Stimulated activated CD4-positive, alpha-beta T cell treated with anti-CD3 and anti-CD28 coated beads, TNF-alpha, amount 100 ng/mL, for 4 hours (primary cell): ENCODE results near the gene ATP8B1.

Experiments
- DNase-seq, 3 experiments: peaks; one replicate each; pipeline ENCODE4 v3.0.0-alpha.2; 2020; ENCODE audit warnings: low read depth in 3 of 3

Gene ATP8B1

GRCh38 chr18:57792631-57793301 lies 10.3 kb downstream of the ATP8B1 start:
- no peak for DNase-seq

GRCh38 chr18:57791911-57792310 lies 11.2 kb downstream of the ATP8B1 start:
- no peak for DNase-seq

- DNase-seq = no peak
Observed at GRCh38 chr18:57791192-57791591, 11.9 kb downstream of the ATP8B1 start.

GRCh38 chr18:57790316-57790715 lies 12.8 kb downstream of the ATP8B1 start:
- DNase-seq = no peak

GRCh38 chr18:57789759-57790158 lies 13.4 kb downstream of the ATP8B1 start:
- no peak for DNase-seq

GRCh38 chr18:57789090-57789489 lies 14.0 kb downstream of the ATP8B1 start:
- no peak for DNase-seq

GRCh38 chr18:57787068-57787685 lies 15.9 kb downstream of the ATP8B1 start:
- DNase-seq = no peak

- DNase-seq = no peak
Observed at GRCh38 chr18:57785751-57786437, 17.2 kb downstream of the ATP8B1 start.

- no peak for DNase-seq
Observed at GRCh38 chr18:57784801-57785114, 18.4 kb downstream of the ATP8B1 start.

- no peak for DNase-seq
Observed at GRCh38 chr18:57784034-57784800, 18.9 kb downstream of the ATP8B1 start.

- DNase-seq = no peak
Observed at GRCh38 chr18:57782049-57782448, 21.1 kb downstream of the ATP8B1 start.

- DNase-seq = no peak
Observed at GRCh38 chr18:57780706-57781347, 22.3 kb downstream of the ATP8B1 start.

GRCh38 chr18:57780318-57780705 lies 22.8 kb downstream of the ATP8B1 start:
- DNase-seq = no peak

GRCh38 chr18:57776767-57777166 lies 26.3 kb downstream of the ATP8B1 start:
- DNase-seq = no peak

- no peak for DNase-seq
Observed at GRCh38 chr18:57776354-57776753, 26.8 kb downstream of the ATP8B1 start.

GRCh38 chr18:57775937-57776336 lies 27.2 kb downstream of the ATP8B1 start:
- no peak for DNase-seq

GRCh38 chr18:57772387-57772799 lies 30.7 kb downstream of the ATP8B1 start:
- no peak for DNase-seq

- DNase-seq = no peak
Observed at GRCh38 chr18:57771626-57772025, 31.5 kb downstream of the ATP8B1 start.

GRCh38 chr18:57771193-57771592 lies 31.9 kb downstream of the ATP8B1 start:
- DNase-seq = no peak

GRCh38 chr18:57768537-57769326 lies 34.4 kb downstream of the ATP8B1 start:
- DNase-seq = no peak
